Measurements from ENCODE around the gene CACNB1. TPM values are rescaled to one million over a fixed set of nuclear protein-coding genes. Genes with fewer than 3 reads are reported as not detected.

The CACNB1 gene
- total RNA-seq, 2 donors from 2014 or later = 2.3 TPM

- TF ChIP-seq POLR2A (IDR thresholded peaks at IDR 0.05) = no peak
- no peak for TF ChIP-seq CTCF (IDR thresholded peaks at IDR 0.05)
- DNase-seq = peak in 1 of 4 donors; percentile 34
- Histone ChIP-seq H3K4me3 (no peak overlapping the region), H3K9me3 (no peaks in the 10 kb centered on the region), H3K27me3 (peaks cover 0 to 7% of the 10 kb centered on the region in 2 donors), H3K36me3 (replicated peaks in 1 of 2; ENCODE audit: insufficient read depth in 1 of 2, low read depth in 2 of 2) (peaks cover 5 to 14% of the 10 kb centered on the region in 2 donors), H3K27ac (no peak overlapping the region), H3K4me1 (peaks cover 12% of the 10 kb centered on the region)
- WGBS, 2 donors = 58 to 67% methylated on average over 4 to 8 of the region's 8 CpGs
- no peak for ATAC-seq
- intact Hi-C loops (cut with DNase I) = no loop called here
Measured at GRCh38 chr17:39208893-39209292, 11.4 kb upstream of the CACNB1 start.

GRCh38 chr17:39208136-39208535 lies 10.7 kb upstream of the CACNB1 start:
- Histone ChIP-seq H3K36me3 (replicated peaks in 1 of 2; ENCODE audit: insufficient read depth in 1 of 2, low read depth in 2 of 2) (peaks cover 13 to 20% of the 10 kb centered on the region in 2 donors), H3K27me3 (peaks cover 0 to 7% of the 10 kb centered on the region in 2 donors), H3K4me3 (no peak overlapping the region), H3K9me3 (no peaks in the 10 kb centered on the region), H3K4me1 (peaks cover 12% of the 10 kb centered on the region), H3K27ac (no peak overlapping the region)
- TF ChIP-seq CTCF (IDR thresholded peaks at IDR 0.05) = no peak
- TF ChIP-seq POLR2A (IDR thresholded peaks at IDR 0.05) = no peak
- WGBS, 2 donors = 60 to 100% methylated on average over 1 to 7 of the region's 7 CpGs
- no peak for DNase-seq
- intact Hi-C loops (cut with DNase I) = no loop called here
- no peak for ATAC-seq

DNA sequence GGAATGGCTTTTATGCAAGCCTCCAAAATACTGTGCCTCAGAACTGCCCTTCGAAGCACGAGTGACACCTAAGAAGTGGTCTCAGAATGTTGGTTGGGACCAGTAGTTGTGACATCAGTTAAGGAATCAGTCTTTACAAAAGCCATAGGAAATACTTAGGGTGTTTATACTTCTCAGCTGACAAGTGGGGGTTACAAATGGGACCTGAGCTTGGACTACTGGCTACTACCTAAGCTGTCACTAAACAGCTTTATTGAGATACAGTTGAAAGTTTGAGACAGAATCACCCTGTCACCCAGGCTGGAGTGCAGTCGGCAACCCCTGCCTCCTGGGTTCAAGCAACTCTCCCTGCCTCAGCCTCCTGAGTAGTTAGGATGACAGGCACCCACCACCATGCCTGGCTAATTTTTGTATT lies 7.7 kb upstream of the CACNB1 start:
- intact Hi-C loops (cut with DNase I) = no loop called here

DNA sequence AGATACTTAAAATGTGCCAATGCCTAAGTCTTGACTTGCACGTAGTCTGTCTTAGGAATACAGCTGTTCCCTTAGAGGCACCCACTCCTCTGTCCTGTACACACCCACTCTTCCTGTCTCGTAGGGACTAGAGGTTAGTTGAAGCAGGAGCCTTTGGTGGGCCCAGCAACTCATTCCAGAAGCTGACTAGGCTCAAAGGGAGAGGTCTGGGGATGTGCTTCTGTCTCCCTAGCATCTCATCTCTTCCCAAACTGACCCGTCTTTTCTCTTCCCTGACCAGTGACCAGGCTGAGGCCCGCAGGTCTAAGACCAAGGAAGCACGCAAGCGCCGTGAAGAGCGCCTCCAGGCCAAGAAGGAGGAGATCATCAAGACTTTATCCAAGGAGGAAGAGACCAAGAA lies 6.8 kb upstream of the CACNB1 start:
- WGBS, 2 donors = 79 to 90% methylated on average over 8 of the region's 8 CpGs
- intact Hi-C loops (cut with DNase I) = no loop called here
- no peak for TF ChIP-seq CTCF (IDR thresholded peaks at IDR 0.05)
- no peak for TF ChIP-seq POLR2A (IDR thresholded peaks at IDR 0.05)
- peaks cover 18 to 32% of the 10 kb centered on the region in 2 donors for H3K36me3 ChIP-seq (replicated peaks in 1 of 2; ENCODE audit: insufficient read depth in 1 of 2, low read depth in 2 of 2)
- ATAC-seq = no peak
- H3K27me3 ChIP-seq = no peaks in the 10 kb centered on the region
- no peak overlapping the region for H3K4me3 ChIP-seq
- H3K4me1 ChIP-seq = peaks cover 22% of the 10 kb centered on the region
- DNase-seq = no peak
- H3K9me3 ChIP-seq = no peaks in the 10 kb centered on the region
- no peak overlapping the region for H3K27ac ChIP-seq

More for the DNA sequence above, 7.7 kb upstream of the CACNB1 start:
- H3K27ac ChIP-seq = no peak overlapping the region
- H3K36me3 ChIP-seq (replicated peaks in 1 of 2; ENCODE audit: insufficient read depth in 1 of 2, low read depth in 2 of 2) = peaks cover 18 to 32% of the 10 kb centered on the region in 2 donors
- DNase-seq = no peak
- H3K9me3 ChIP-seq = no peaks in the 10 kb centered on the region
- WGBS, 2 donors = 76 to 100% methylated on average over 1 to 3 of the region's 3 CpGs
- peaks cover 0 to 7% of the 10 kb centered on the region in 2 donors for H3K27me3 ChIP-seq
- H3K4me3 ChIP-seq = no peak overlapping the region
- H3K4me1 ChIP-seq = peaks cover 27% of the 10 kb centered on the region
- TF ChIP-seq POLR2A (IDR thresholded peaks at IDR 0.05) (peak in 1 of 3 donors; percentile 14), CTCF (IDR thresholded peaks at IDR 0.05) (no peak)
- ATAC-seq = no peak

GRCh38 chr17:39200957-39201510 lies 3.6 kb upstream of the CACNB1 start:
- H3K9me3 ChIP-seq = no peaks in the 10 kb centered on the region
- ATAC-seq (no peak), DNase-seq (no peak)
- H3K4me1 ChIP-seq = peaks cover 38% of the 10 kb centered on the region
- 25 to 32% methylated on average over 11 of the region's 11 CpGs for WGBS, 2 donors
- H3K4me3 ChIP-seq = peak overlapping the region; percentile 69 to 83
- H3K27ac ChIP-seq = peak overlapping the region; percentile 91 to 99 (median 98)
- H3K27me3 ChIP-seq = no peaks in the 10 kb centered on the region
- TF ChIP-seq POLR2A (IDR thresholded peaks at IDR 0.05) = no peak
- TF ChIP-seq CTCF (IDR thresholded peaks at IDR 0.05) = no peak
- intact Hi-C loops (cut with DNase I) = no loop called here
- peaks cover 18 to 32% of the 10 kb centered on the region in 2 donors for H3K36me3 ChIP-seq (replicated peaks in 1 of 2; ENCODE audit: insufficient read depth in 1 of 2, low read depth in 2 of 2)
